Forelimb muscle (tissue), 1 donor: ENCODE results near the gene CPLX3. TPM values are rescaled to one million over a fixed set of nuclear protein-coding genes. Genes with fewer than 3 reads are reported as not detected.

Source experiments
- DNase-seq: peaks from one replicate; pipeline ENCODE4 v3.0.0-alpha.2; 2013; ENCODE audit warnings: low read depth
- polyA plus RNA-seq: library from polyadenylated mRNA; unstranded; fragments of 120-200 nt; gene quantifications from one replicate; pipeline ENCODE4 v1.2.1, GENCODE V29; 2013; ENCODE audit not compliant: insufficient read length

CPLX3 gene
- polyA plus RNA-seq, 1 donor = not detected

DNA sequence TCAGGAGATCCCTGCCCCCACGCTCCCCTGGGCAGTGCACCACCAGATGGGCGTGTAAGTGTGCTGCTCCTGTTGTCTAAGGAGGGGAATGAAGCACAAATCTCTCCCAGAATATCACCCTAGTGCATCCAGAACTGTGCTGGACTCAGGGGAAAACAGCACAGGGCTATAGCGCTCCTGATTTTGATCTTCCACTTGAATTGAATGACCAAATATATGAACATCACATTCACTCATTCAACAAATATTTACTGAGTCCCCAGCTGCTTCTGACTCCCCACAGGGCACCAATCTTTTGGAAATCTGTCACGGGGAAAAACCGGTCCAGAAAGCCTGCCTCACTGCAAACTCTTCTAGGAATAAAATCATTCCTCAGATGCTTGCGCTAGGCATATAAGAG lies 2.4 kb downstream of the CPLX3 start:
- no peak for DNase-seq

DNA sequence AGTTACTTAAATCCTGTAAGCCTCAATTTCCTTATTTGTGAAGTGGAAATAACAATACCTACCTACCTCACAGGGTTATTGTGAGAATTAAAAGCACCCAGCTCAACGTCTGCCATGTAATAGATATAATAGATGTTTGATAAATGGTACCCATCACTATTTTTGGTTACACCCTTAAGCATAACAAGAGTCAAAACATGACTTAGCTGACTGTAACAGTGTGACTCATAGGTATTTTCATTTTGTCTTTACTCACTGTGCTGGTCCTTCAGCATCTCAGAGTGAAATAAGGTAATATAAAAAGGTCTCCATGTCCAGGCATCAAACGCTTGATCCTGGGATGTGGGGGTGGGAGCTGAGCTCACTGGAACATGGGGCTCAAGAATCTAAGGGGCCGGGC lies 3.1 kb downstream of the CPLX3 start:
- no peak for DNase-seq

- DNase-seq = no peak
These were observed 3.6 kb downstream of the CPLX3 start for GRCh38 chr15:74829991-74830390.

- no peak for DNase-seq
These were observed 4.4 kb downstream of the CPLX3 start for GRCh38 chr15:74830868-74831267.

DNA sequence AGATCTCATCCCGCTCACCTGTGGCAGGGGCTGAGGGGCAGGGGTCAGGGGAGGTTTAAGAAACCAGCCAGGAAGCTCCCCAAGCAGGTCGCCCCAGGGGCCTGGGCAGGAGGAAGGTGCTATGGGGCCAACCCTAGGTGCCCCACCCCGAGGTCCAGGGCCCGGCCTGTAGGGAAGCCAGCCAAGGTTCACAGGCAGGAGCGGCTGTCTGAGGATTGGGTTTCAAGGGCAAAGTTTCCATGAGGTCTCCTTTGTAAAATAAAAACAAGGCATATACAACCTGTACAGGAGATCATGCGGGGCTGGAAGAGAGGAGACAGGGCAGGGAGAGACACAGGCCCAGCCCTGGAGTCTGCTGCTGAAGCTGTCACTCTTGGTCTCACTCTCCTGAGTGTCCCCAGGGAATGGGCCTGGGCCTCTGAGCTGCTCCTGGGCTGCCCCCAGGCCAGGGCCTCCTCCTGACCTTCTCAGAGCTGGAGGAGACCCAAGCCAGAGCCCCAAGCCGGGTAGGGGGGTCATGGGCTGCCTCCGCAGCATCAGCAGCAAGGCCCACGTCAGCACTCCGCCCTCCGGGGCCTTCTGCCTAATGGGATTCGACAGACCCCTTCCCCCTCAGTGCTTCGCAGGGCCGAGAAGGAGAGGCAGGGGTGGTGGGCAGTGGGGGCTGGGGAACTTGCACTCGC lies 5.5 kb downstream of the CPLX3 start:
- DNase-seq = no peak

- DNase-seq = no peak
These were observed 6.4 kb downstream of the CPLX3 start for GRCh38 chr15:74832826-74833225.

- no peak for DNase-seq
These were observed 7.1 kb downstream of the CPLX3 start for GRCh38 chr15:74833376-74834107.

- DNase-seq = no peak
These were observed 8.9 kb downstream of the CPLX3 start for GRCh38 chr15:74835312-74835823.

DNA sequence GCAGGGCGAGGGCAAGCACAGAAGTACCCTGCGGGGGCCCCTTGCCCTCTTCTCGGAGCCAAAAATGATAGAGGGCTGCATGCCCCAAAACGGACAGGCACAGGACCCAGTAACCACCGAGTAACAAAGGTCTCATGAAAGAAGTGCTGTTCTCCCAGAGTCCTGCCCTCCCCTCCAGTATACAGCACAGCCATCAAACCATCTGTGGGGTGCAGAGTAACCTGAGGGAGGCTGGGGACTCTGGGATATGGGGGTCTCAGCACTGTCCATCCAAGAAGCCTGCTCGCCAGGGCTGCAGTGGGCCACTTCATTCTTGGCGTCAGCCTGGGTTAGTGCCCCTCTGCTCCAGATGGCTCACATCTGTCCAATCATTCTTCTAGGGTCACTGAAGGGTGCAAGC lies 10.4 kb downstream of the CPLX3 start:
- DNase-seq = no peak

- no peak for DNase-seq
These were observed 11.2 kb downstream of the CPLX3 start for GRCh38 chr15:74837482-74838136.

- no peak for DNase-seq
These were observed 11.7 kb downstream of the CPLX3 start for GRCh38 chr15:74838137-74838516.

DNA sequence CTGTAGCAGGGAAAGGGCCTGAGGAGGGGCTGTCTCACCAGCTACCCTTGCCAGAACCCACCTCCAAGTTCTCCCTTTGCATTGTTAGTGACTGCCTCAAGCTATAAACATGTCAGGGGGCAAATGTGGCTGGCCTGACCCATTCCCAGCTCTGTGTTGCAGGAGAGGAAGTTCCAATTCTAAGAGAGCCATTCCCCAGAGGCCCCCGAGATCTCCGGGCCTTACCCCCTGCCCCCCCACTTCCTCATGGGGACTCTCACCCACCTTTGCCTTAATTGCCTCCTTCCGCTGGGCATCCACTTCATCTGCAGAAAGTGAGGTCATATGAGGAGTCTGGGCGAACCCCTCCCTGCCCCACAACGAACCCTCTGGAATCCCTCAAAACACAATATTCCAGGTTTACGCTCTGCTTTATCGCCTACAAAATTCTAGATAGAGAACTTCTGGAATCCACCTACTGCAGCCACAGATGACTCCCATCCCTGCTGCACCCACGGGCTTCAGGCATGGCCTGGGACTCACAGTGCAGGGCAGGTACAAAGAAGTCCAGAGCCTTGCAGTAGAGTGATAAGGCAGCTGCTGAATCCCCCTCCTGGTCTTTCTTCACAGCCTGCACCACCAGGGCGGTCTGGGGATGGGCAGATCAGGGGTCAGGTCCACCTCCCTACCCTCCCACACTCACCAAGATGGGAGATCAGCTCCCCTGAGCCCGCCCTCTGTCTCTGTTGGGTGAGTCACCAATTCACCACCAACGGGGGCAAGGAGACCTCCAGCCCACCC lies 12.5 kb downstream of the CPLX3 start:
- DNase-seq = no peak

DNA sequence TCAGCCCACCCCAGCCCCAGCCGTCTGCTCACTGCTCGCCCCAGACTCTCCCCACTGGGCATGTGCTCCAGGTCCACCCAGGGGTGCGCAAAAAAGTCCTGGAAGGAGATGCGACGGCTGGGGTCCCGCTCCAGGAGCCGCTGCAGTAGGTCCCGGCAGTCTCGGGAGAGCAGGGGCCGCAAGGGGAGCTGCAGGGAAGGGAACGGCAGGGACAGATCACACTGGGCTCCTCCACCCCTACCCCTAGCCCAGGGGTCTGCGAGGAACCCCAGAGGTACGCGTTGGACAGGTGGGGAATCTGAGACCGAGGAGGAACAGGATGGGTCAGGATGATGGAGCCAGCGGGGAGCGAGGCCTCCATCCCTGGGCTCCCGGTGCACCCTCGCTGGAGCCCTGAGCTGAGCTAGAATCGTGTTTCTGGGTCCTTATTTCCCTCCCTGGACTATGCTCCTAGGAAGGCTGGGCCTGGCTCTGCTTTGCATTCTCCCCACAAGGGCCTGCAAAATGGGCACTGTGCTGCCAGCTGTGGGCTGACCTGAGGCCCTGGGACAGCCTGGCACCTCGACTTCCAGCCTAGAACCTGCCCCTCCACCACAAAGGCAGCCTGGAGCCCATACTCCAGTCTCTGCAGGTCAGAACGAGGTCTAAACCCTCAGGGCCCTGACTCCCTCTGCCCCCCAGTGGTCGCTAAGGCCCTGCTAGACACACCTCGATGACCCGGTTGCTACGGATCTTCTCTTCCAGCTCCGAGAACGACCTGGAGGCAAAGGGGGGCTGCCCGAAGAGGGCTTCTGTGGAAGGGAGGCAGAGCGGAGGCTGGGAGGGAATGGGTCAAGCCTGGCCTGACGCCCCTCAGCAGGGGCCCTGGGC lies 13.3 kb downstream of the CPLX3 start:
- no peak for DNase-seq

DNA sequence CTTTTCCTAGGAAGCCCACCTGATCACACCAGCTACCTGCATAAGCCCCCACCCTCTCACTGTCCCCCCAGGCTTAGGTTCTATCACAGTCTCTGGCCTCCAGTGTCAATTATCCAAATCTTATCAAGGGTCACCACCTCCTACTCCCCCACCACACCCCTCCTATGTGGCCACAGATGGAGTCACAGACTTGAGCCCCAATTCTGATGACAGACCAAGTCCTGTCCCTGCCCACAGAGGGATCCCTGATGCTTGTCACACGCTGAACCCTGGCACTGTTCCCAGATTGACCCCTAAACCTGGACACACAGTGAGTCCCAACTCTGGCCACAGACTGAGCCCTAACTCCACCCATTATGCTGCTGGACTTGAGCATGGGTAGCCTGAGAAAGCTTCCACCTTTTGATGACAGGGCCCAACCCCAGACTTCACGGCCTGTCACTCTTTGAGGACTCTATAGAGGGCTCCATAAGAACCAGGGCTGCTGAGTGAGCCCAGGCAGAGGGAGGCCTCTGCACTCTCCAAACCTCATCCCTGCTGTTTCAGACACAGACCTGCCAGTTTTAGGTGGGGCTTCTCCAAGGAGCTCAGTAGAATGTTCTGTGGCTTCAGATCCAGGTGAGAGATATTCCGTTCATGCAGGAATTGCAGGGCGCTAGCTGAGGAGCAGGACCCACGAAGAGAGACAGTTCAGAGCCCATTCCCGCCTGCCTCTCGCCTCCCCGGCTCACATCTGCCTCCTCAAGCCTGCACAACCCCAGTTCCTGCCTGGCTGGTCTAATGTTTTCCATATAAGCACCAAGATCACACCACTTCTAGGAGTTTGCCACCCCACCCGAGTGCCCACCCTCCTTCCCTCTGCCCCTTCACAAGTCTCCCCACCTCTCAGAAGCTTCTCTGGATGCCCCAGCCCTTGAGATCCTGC lies 14.7 kb downstream of the CPLX3 start:
- DNase-seq = no peak

DNA sequence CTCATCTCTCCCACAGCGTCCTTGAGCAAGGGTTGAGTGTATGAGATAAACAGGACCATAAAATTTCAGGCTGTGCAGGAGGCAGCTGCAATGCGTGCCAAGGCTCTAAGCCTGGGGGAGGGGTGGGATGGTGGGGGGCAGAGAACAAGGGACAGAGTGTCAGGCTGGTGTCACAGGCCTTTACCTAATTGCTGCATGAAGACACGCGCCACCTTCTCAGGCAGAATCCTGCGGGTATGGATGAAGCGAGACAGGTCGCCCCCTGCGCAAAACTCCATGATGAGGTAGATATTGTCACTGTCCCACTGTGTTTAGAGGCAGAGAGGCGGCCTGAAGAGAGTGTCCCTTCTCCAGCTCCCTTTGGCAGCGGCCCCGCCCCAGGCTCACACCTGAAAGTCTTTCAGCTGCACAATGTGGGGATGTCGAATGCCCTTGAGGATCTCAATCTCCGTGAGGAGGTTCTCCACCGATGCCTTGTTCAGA lies 15.5 kb downstream of the CPLX3 start:
- no peak for DNase-seq

DNA sequence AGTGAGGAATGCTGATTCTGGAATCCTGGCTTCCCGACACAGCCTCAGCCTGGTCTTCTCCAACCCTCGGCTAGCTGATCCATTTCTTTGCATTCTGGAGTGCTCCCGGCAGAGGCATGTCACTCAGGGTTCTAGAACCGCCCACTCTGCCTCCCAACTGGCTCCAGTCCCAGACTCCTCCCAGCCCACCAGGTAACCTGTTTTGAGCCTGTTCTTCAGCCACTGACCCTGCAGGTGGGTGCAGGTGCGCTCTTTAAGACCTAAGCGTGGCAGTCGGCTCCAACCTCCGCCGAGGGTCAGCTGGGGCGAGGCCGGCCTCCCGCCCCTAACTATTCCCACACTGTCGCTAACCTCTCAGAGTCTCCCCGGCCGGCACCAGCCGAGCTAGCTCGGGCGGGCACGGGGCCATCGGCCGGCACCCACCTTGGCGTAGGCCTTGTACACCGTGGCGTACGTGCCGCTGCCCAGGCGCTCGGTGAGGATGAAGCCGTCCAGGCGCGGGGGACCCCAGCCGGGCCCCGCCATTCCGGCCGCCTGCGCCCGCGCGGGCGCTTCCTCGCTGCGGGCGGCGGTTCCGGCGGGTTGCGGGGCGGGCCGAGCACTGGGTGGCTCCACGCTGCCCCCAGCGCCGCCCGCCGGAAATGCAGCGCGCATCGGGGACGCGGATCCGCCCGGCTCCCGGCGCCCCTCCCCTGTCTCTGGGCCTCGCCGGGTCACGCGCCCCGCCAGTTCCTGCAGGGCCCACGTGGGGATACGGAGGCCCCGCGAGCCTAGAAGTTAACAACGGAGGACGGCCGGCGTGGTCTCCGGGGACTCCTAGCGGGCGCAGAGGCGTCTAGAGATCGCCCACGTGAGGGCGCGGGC lies 16.4 kb downstream of the CPLX3 start, which contains the start of gene ULK3:
TSS of gene ULK3 (minus strand) at position 576 of the 864 bp plus-strand sequence. CDS start at position 525, 51 bp downstream.
- DNase-seq = no peak

- DNase-seq = no peak
These were observed 17.0 kb downstream of the CPLX3 start for GRCh38 chr15:74843445-74843828.

GRCh38 chr15:74843891-74844299 lies 17.5 kb downstream of the CPLX3 start:
- DNase-seq = no peak
